ENCODE measurements around the gene OR2V1.
"Not testable (repeated sequence)": the region's sequence is repeated elsewhere in the genome, so short reads cannot be mapped to it uniquely, and the experiment has no call there.

The OR2V1 gene

GRCh38 chr5:181127907-181128626 is 2.9 kb downstream of the OR2V1 start:
- DNase-seq, result no peak

GRCh38 chr5:181127456-181127855 is 3.5 kb downstream of the OR2V1 start:
- no peak for DNase-seq

- DNase-seq, result no peak
These were observed 4.1 kb downstream of the OR2V1 start for GRCh38 chr5:181126841-181127240.

GRCh38 chr5:181124526-181124925 is 6.4 kb downstream of the OR2V1 start:
- DNase-seq, result no peak

GRCh38 chr5:181121675-181122561 is 9.1 kb downstream of the OR2V1 start:
- DNase-seq, result no peak

GRCh38 chr5:181120761-181121160 is 10.2 kb downstream of the OR2V1 start:
- DNase-seq, result no peak

GRCh38 chr5:181120306-181120705 is 10.7 kb downstream of the OR2V1 start:
- no peak for DNase-seq

- no peak for DNase-seq
These were observed 11.9 kb downstream of the OR2V1 start for GRCh38 chr5:181119105-181119504.

GRCh38 chr5:181118369-181118768 is 12.6 kb downstream of the OR2V1 start:
- DNase-seq, result no peak

- no peak for DNase-seq
These were observed 15.9 kb downstream of the OR2V1 start for GRCh38 chr5:181114844-181115778.

- DNase-seq, result no peak
These were observed 16.6 kb downstream of the OR2V1 start for GRCh38 chr5:181114284-181114843.

- not testable (repeated sequence) for DNase-seq
These were observed 17.4 kb downstream of the OR2V1 start for GRCh38 chr5:181113572-181113971.

- no peak for DNase-seq
These were observed 18.5 kb downstream of the OR2V1 start for GRCh38 chr5:181112476-181112875.

- DNase-seq, result no peak
These were observed 20.0 kb downstream of the OR2V1 start for GRCh38 chr5:181111010-181111409.

GRCh38 chr5:181109489-181110013 is 21.4 kb downstream of the OR2V1 start:
- DNase-seq, result no peak

- DNase-seq, result no peak
These were observed 22.3 kb downstream of the OR2V1 start for GRCh38 chr5:181108578-181109165.

- no peak for DNase-seq
These were observed 23.3 kb downstream of the OR2V1 start for GRCh38 chr5:181107699-181108098.

GRCh38 chr5:181105391-181106025 is 25.5 kb downstream of the OR2V1 start:
- DNase-seq, result no peak

GRCh38 chr5:181104606-181105390 is 26.2 kb downstream of the OR2V1 start:
- DNase-seq, result not testable (repeated sequence)

- DNase-seq, result not testable (repeated sequence)
These were observed 26.8 kb downstream of the OR2V1 start for GRCh38 chr5:181104259-181104568.
